ENCODE results near the gene PPARA.

- no peak for TF ChIP-seq CTCF (IDR thresholded peaks at IDR 0.05; ENCODE audit: low read depth, low read length)
- TF ChIP-seq EZH2phosphoT487 (IDR thresholded peaks at IDR 0.05; ENCODE audit: low read depth) = no peak
Measured at GRCh38 chr22:46275455-46276122, 125.3 kb downstream of the PPARA start.

All from OCI-LY3 (cell line).